ENCODE measurements around the gene RREB1. TPM values are rescaled to one million over a fixed set of nuclear protein-coding genes. Genes with fewer than 3 reads are reported as not detected.

The RREB1 gene
- polyA plus RNA-seq, 2 of the 4 experiments (the other 2 are of a cell fraction): 2.2 to 5.0 TPM

DNA sequence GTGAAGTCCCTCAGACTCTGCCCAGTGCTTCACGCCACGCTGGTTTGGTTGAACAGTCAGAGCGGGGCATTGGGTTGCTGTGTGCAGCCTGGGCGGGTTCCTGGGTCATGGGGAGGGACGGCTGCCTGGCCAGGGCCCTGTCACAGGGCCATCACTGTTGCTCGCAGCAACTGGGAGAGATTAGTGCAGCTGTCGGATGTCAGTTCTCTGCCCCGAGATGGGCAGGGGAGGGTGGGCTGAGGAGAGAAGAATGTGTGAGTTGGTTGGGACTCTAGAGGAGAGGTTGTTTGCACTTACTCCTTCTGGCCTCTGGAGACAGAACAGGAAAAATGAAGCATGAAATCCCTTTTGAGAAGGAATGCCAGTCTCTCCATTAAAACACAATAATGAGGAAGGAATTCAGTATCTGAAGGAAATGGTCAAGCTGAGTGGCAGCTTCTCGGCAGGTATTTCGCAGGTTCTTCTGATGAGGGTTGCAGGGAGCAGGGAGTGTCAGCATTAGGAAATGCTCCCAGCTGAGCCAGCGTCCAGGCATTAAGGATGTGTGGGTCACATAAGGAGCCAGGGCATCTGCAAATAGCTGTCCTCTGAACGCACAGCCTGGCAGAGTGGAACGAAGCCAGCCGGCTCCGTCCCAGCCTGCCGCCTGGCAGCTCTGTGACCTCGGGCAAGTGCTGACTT lies 109.3 kb downstream of the RREB1 start:
- no peak for DNase-seq (ENCODE audit: low read depth in 1 of 2, low spot score in 1 of 2)
- Histone ChIP-seq H3K4me1 (no peaks in the 10 kb centered on the region), H3K4me3 (no peak overlapping the region), H3K9me3 (no peaks in the 10 kb centered on the region), H3K27ac (no peak overlapping the region), H3K4me2 (no peak overlapping the region)
- WGBS (ENCODE audit: missing lambda C conversion rate): 96% methylated on average over 16 of the region's 17 CpGs
- peak; percentile 39 to 47; a peak in 1 of 6 replicates for ATAC-seq
- TF ChIP-seq, protein P1, sequence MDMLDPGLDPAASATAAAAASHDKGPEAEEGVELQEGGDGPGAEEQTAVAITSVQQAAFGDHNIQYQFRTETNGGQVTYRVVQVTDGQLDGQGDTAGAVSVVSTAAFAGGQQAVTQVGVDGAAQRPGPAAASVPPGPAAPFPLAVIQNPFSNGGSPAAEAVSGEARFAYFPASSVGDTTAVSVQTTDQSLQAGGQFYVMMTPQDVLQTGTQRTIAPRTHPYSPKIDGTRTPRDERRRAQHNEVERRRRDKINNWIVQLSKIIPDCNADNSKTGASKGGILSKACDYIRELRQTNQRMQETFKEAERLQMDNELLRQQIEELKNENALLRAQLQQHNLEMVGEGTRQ (IDR thresholded peaks at IDR 0.05): no peak
- TF ChIP-seq CBX2 (IDR thresholded peaks at IDR 0.05; ENCODE audit: borderline replicate concordance, low read depth) (no peak), HEYL (CRISPR knock-in tag; IDR thresholded peaks at IDR 0.05) (no peak), HOXA7 (CRISPR knock-in tag; IDR thresholded peaks at IDR 0.05) (no peak), MYC (IDR thresholded peaks at IDR 0.05; ENCODE audit: borderline replicate concordance, low read length) (no peak), CBX8 (IDR thresholded peaks at IDR 0.05) (no peak), NPAS2 (CRISPR knock-in tag; IDR thresholded peaks at IDR 0.05; ENCODE audit: borderline replicate concordance) (no peak), MAFK (IDR thresholded peaks at IDR 0.05; ENCODE audit: partially characterized antibody) (no peak), TFCP2L1 (CRISPR knock-in tag; IDR thresholded peaks at IDR 0.05) (no peak)
- TF ChIP-seq, protein P2, sequence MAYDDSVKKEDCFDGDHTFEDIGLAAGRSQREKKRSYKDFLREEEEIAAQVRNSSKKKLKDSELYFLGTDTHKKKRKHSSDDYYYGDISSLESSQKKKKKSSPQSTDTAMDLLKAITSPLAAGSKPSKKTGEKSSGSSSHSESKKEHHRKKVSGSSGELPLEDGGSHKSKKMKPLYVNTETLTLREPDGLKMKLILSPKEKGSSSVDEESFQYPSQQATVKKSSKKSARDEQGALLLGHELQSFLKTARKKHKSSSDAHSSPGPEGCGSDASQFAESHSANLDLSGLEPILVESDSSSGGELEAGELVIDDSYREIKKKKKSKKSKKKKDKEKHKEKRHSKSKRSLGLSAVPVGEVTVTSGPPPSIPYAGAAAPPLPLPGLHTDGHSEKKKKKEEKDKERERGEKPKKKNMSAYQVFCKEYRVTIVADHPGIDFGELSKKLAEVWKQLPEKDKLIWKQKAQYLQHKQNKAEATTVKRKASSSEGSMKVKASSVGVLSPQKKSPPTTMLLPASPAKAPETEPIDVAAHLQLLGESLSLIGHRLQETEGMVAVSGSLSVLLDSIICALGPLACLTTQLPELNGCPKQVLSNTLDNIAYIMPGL (CRISPR knock-in tag; IDR thresholded peaks at IDR 0.05; ENCODE audit: borderline replicate concordance): no peak
- TF ChIP-seq, protein P3, sequence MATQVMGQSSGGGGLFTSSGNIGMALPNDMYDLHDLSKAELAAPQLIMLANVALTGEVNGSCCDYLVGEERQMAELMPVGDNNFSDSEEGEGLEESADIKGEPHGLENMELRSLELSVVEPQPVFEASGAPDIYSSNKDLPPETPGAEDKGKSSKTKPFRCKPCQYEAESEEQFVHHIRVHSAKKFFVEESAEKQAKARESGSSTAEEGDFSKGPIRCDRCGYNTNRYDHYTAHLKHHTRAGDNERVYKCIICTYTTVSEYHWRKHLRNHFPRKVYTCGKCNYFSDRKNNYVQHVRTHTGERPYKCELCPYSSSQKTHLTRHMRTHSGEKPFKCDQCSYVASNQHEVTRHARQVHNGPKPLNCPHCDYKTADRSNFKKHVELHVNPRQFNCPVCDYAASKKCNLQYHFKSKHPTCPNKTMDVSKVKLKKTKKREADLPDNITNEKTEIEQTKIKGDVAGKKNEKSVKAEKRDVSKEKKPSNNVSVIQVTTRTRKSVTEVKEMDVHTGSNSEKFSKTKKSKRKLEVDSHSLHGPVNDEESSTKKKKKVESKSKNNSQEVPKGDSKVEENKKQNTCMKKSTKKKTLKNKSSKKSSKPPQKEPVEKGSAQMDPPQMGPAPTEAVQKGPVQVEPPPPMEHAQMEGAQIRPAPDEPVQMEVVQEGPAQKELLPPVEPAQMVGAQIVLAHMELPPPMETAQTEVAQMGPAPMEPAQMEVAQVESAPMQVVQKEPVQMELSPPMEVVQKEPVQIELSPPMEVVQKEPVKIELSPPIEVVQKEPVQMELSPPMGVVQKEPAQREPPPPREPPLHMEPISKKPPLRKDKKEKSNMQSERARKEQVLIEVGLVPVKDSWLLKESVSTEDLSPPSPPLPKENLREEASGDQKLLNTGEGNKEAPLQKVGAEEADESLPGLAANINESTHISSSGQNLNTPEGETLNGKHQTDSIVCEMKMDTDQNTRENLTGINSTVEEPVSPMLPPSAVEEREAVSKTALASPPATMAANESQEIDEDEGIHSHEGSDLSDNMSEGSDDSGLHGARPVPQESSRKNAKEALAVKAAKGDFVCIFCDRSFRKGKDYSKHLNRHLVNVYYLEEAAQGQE (IDR thresholded peaks at IDR 0.05): no peak
- TF ChIP-seq, protein P4, sequence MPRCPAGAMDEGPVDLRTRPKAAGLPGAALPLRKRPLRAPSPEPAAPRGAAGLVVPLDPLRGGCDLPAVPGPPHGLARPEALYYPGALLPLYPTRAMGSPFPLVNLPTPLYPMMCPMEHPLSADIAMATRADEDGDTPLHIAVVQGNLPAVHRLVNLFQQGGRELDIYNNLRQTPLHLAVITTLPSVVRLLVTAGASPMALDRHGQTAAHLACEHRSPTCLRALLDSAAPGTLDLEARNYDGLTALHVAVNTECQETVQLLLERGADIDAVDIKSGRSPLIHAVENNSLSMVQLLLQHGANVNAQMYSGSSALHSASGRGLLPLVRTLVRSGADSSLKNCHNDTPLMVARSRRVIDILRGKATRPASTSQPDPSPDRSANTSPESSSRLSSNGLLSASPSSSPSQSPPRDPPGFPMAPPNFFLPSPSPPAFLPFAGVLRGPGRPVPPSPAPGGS (IDR thresholded peaks at IDR 0.05): no peak
- TF ChIP-seq, protein P5, sequence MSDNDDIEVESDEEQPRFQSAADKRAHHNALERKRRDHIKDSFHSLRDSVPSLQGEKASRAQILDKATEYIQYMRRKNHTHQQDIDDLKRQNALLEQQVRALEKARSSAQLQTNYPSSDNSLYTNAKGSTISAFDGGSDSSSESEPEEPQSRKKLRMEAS (IDR thresholded peaks at IDR 0.05): no peak
- no peak for FAIRE-seq
- CTCF ChIA-PET: no interaction called here
- POLR2A ChIA-PET: no interaction called here

DNA sequence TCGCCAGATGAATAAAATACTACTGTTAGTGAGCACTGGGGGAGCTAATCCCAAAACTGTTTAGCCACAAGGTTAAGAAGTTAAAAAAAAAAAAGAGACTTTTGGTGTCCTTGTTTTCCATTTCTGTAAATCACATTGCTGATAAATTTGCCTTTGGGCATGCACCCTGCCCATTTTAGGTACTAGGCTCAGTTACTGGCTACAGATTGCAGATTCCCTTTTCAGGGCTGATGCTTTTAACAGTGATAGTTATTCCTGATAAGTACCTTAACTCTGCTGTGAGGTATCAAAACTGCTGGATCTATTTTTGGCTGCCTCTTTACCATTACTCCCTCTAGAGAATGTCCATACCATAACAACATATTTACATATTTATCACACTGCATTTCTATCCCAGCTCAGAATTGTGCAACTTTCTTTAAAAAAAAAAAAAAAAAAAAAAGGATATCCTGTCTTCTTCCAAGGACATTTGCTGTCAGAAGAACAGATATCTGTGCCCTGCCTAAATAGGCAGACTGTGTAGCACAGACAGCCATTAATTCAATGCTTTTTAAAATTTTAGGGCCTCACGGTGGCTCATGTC lies 110.7 kb downstream of the RREB1 start:
- Histone ChIP-seq H3K4me1 (no peaks in the 10 kb centered on the region), H3K9me3 (no peaks in the 10 kb centered on the region), H3K4me3 (no peak overlapping the region), H3K4me2 (no peak overlapping the region), H3K27ac (no peak overlapping the region)
- DNase-seq (ENCODE audit: low read depth in 1 of 2, low spot score in 1 of 2) (no peak), FAIRE-seq (no peak), ATAC-seq (no peak)
- 84% methylated on average over 2 of the region's 2 CpGs for WGBS (ENCODE audit: missing lambda C conversion rate)
- ChIA-PET CTCF (interaction anchor here (0.6 to 0.7 kb wide), 2 partner anchors 203 to 475 kb away, joined by 3 to 4 read pairs; no protein-coding TSS in a partner anchor), POLR2A (interaction anchor here (0.6 kb wide), 1 partner anchor 25 kb away, joined by 4 read pairs; no protein-coding TSS in a partner anchor)
- TF ChIP-seq EHMT2 (IDR thresholded peaks at IDR 0.05; ENCODE audit: low read depth) (no peak), FOXS1 (CRISPR knock-in tag; IDR thresholded peaks at IDR 0.05) (no peak), HEYL (CRISPR knock-in tag; IDR thresholded peaks at IDR 0.05) (no peak), GATA3 (IDR thresholded peaks at IDR 0.05; ENCODE audit: borderline replicate concordance) (no peak), POLR2AphosphoS2 (conservative IDR thresholded peaks at IDR 0.05; ENCODE audit: low read length) (no peak), KDM1A (IDR thresholded peaks at IDR 0.05; ENCODE audit: low read depth) (no peak), TFCP2L1 (CRISPR knock-in tag; IDR thresholded peaks at IDR 0.05) (no peak), RFX5 (IDR thresholded peaks at IDR 0.05) (no peak), RAD21 (conservative IDR thresholded peaks at IDR 0.05 in 1 of 2, IDR thresholded peaks at IDR 0.05 in 1 of 2) (no peak), HDAC2 (IDR thresholded peaks at IDR 0.05) (no peak)
- TF ChIP-seq, protein P4 (IDR thresholded peaks at IDR 0.05): no peak
- TF ChIP-seq, protein P3 (IDR thresholded peaks at IDR 0.05): no peak
